GM23338 (cell line): ENCODE measurements around the gene TP73. TPM values are rescaled to one million over a fixed set of nuclear protein-coding genes. Genes with fewer than 3 reads are reported as not detected.

Experiments
- ATAC-seq: fragments of 200-7000 bp; cut with Tn5 transposase; 3 replicates; pipeline ENCODE4 v1.9.1; 2020
- DNase-seq: peaks from one replicate; pipeline ENCODE4 v3.0.0-alpha.2; 2015; ENCODE audit warnings: low spot score
- H2AFZ ChIP-seq: fragments of 200-600 bp; sonication (generic); 2 replicates; pipeline ENCODE4 v1.8.0; 2016; ENCODE audit warnings: antibody characterized with exemption, mild to moderate bottlenecking, moderate library complexity
- H3F3A ChIP-seq: fragments of 200-600 bp; sonication (generic); replicated peaks from 2 replicates; pipeline ENCODE4 v1.8.0; 2017; ENCODE audit warnings: antibody characterized with exemption, mixed run types, low read depth
- H3K27ac ChIP-seq: fragments of 200-600 bp; sonication (generic); 2 replicates; pipeline ENCODE4 v1.6.1; 2016; ENCODE audit warnings: low read depth
- H3K27me3 ChIP-seq: fragments of 200-600 bp; sonication (generic); 2 replicates; pipeline ENCODE4 v1.8.0; 2016; ENCODE audit warnings: mild to moderate bottlenecking, mixed run types, moderate library complexity; ENCODE audit not compliant: insufficient read depth
- H3K36me3 ChIP-seq: fragments of 200-600 bp; sonication (generic); 2 replicates; pipeline ENCODE4 v1.8.0; 2016; ENCODE audit warnings: mild to moderate bottlenecking; ENCODE audit not compliant: insufficient read depth
- H3K4me1 ChIP-seq: fragments of 200-600 bp; sonication (generic); 2 replicates; pipeline ENCODE4 v1.8.0; 2016; ENCODE audit warnings: mild to moderate bottlenecking, moderate library complexity; ENCODE audit not compliant: insufficient read depth
- H3K4me2 ChIP-seq: fragments of 200-600 bp; sonication (generic); 2 replicates; pipeline ENCODE4 v1.7.1; 2017; ENCODE audit warnings: mixed run types
- H3K4me3 ChIP-seq: fragments of 200-600 bp; sonication (generic); 2 replicates; pipeline ENCODE4 v1.6.1; 2016; ENCODE audit warnings: mixed run types
- H3K79me2 ChIP-seq: fragments of 200-600 bp; sonication (generic); replicated peaks from 2 replicates; pipeline ENCODE4 v1.8.0; 2017; ENCODE audit warnings: mild to moderate bottlenecking; ENCODE audit not compliant: insufficient read depth
- H3K9me2 ChIP-seq: fragments of 200-600 bp; sonication (generic); 2 replicates; pipeline ENCODE4 v1.8.0; 2017; ENCODE audit not compliant: insufficient read depth
- H4K20me1 ChIP-seq: fragments of 200-600 bp; sonication (generic); replicated peaks from 2 replicates; pipeline ENCODE4 v1.8.0; 2017; ENCODE audit warnings: mild to moderate bottlenecking; ENCODE audit not compliant: insufficient read depth
- H3K27ac Mint-ChIP-seq: 2 replicates; pipeline ENCODE4 v1.8.0; 2020; ENCODE audit warnings: inconsistent platforms, mild to moderate bottlenecking, moderate library complexity, mixed read lengths
- H3K27me3 Mint-ChIP-seq: 3 replicates; pipeline ENCODE4 v1.8.0; 2022; ENCODE audit warnings: low read depth, mild to moderate bottlenecking, moderate library complexity, mixed read lengths, inconsistent platforms; ENCODE audit not compliant: insufficient read depth, poor library complexity
- H3K36me3 Mint-ChIP-seq: 3 replicates; pipeline ENCODE4 v1.8.0; 2021; ENCODE audit warnings: low read depth, mild to moderate bottlenecking, inconsistent platforms, moderate library complexity, mixed read lengths
- H3K4me1 Mint-ChIP-seq: 3 replicates; pipeline ENCODE4 v1.8.0; 2020; ENCODE audit warnings: mild to moderate bottlenecking, inconsistent platforms, mixed read lengths
- H3K4me3 Mint-ChIP-seq: 3 replicates; pipeline ENCODE4 v1.8.0; 2021; ENCODE audit warnings: moderate library complexity, mild to moderate bottlenecking, inconsistent platforms, mixed read lengths
- H3K9me3 Mint-ChIP-seq: 3 replicates; pipeline ENCODE4 v1.8.0; 2020; ENCODE audit warnings: moderate library complexity, mild to moderate bottlenecking, inconsistent platforms, mixed read lengths
- CREB1 ChIP-seq: fragments of 250-450 bp; sonication (Bioruptor Pico); IDR thresholded peaks from 2 replicates; pipeline ENCODE4 v1.5.0; 2020; ENCODE audit warnings: low read depth, mild to moderate bottlenecking, moderate library complexity
- ETS1 ChIP-seq: IDR thresholded peaks from 2 replicates; pipeline ENCODE4 v1.6.1; 2016; ENCODE audit warnings: antibody characterized with exemption
- EZH2 ChIP-seq: fragments of 200-600 bp; sonication (generic); IDR thresholded peaks from one replicate; pipeline ENCODE4 v1.8.0; 2017; ENCODE audit warnings: antibody characterized with exemption, mild to moderate bottlenecking, low read depth; ENCODE audit not compliant: unreplicated experiment
- JUNB ChIP-seq: IDR thresholded peaks from one replicate; pipeline ENCODE4 v1.6.1; 2016; ENCODE audit warnings: antibody characterized with exemption; ENCODE audit not compliant: unreplicated experiment
- NANOG ChIP-seq: IDR thresholded peaks from 2 replicates; pipeline ENCODE4 v1.6.1; 2016; ENCODE audit warnings: antibody characterized with exemption, borderline replicate concordance
- POLR2AphosphoS5 ChIP-seq: IDR thresholded peaks from 2 replicates; pipeline ENCODE4 v1.6.1; 2016; ENCODE audit warnings: antibody characterized with exemption, low read depth
- ZNF114 ChIP-seq: fragments of 250-450 bp; sonication (Bioruptor Pico); IDR thresholded peaks from 2 replicates; pipeline ENCODE4 v1.5.0; 2020; ENCODE audit warnings: mild to moderate bottlenecking, moderate library complexity
- ZNF462 ChIP-seq: fragments of 250-450 bp; sonication (Bioruptor Pico); IDR thresholded peaks from 2 replicates; pipeline ENCODE4 v1.5.0; 2020; ENCODE audit warnings: mild to moderate bottlenecking, moderate library complexity
- polyA plus RNA-seq: library from polyadenylated mRNA; unstranded; fragments of >200 nt; fragmentation: Nextera tagmentation; extraction: Ambion mirVana; gene quantifications from 2 replicates; pipeline ENCODE4 v1.2.1, GENCODE V29; 2016
- total RNA-seq: library from RNA; depleted of rRNA; stranded (reverse); fragments of >200 nt; shearing (Covaris generic); gene quantifications from 2 replicates; pipeline ENCODE4 v1.2.3, GENCODE V29; 2014
- TF ChIP-seq, protein P1 (sequence below), 2 experiments: fragments of 200-600 bp in 1 of 2; sonication (generic) in 1 of 2; conservative IDR thresholded peaks; 2 replicates each; pipeline versions ENCODE4 v1.5.1 to v1.6.1; 2016 to 2017; ENCODE audit warnings: antibody characterized with exemption in 2 of 2, low read depth in 2 of 2, mild to moderate bottlenecking in 2 of 2, moderate library complexity in 1 of 2

Gene TP73
- total and polyA plus RNA-seq, 2 experiments from 2014 or later = 1.4 to 3.4 TPM

DNA sequence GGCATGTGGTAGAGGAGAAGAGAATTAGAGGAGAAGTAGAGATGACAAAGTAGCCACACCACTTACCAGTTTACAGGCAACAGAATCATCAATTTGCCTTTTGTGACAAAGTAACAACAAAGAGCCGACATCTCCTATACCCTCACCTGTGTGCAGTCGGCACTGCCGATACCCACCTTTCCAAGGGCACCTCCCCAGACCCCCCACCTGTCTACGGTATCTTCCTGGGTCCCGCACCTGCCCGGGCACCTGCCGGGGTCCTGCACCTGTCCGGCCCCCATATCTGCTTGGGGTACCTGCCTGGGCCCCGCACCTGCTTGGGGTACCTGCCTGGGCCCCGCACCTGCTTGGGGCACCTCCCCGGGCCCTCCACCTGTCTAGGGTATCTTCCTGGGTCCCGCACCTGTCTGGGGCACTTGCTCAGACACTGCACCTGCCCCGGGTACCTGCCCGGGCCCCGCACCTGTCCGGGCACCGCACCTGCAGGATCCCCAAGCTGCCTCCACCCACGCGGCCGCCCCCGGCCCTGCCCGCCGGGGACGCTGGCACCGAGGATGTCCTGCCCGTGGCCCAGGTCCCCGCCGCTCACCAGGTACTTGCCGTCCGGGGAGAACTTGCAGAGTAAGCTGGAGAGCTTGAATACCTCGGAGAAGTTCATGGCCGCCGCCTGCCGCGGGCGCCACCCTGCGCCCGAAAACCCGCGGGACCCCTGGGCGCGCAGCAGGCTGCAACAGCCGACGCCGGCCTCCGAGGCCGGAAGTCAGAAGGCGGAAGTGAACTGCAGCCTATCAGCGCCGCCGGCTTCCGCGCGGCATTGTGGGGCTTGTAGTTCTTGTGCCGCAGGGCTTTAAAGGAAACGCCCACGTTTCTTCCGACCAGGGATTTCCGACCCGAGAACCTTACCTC lies 2.7 kb upstream of the TP73 start, which contains the start of gene WRAP73:
WRAP73 (minus strand) TSS at position 762 of the 906 bp plus-strand sequence; CDS start at position 658, 104 bp downstream.
- H3K4me3 ChIP-seq = peak within 1 kb of the TSS; percentile 76
- no peaks in the 10 kb centered on the region for H3K9me2 ChIP-seq
- ATAC-seq (peak; percentile 51), DNase-seq (peak; percentile 96)
- H3F3A ChIP-seq = peaks cover 7% of the 10 kb centered on the region; the same call in 1 of the 2 replicates
- peak within 1 kb of the TSS; percentile 96 for H3K4me2 ChIP-seq
- peaks cover 11% of the 10 kb centered on the region for H3K36me3 Mint-ChIP-seq
- 0 out of 2 replicates have a peak, but pooled peaks cover 11% of the 10 kb centered on the region for H3K36me3 ChIP-seq
- H3K79me2 ChIP-seq = peaks cover 17% of the 10 kb centered on the region
- peak within 1 kb of the TSS; percentile 99 for H2AFZ ChIP-seq
- no peak within 1 kb of the TSS for H3K27ac ChIP-seq
- TF ChIP-seq NANOG = no peak
- TF ChIP-seq ZNF114 (CRISPR knock-in tag) = no peak
- peak; percentile 52; the same call in 1 of the 2 replicates for TF ChIP-seq CREB1 (CRISPR knock-in tag)
- TF ChIP-seq POLR2AphosphoS5 = peak; percentile 70
- TF ChIP-seq ETS1 = peak; percentile 72; the same call in 1 of the 2 replicates
- no peak for TF ChIP-seq JUNB
- TF ChIP-seq, protein P1, sequence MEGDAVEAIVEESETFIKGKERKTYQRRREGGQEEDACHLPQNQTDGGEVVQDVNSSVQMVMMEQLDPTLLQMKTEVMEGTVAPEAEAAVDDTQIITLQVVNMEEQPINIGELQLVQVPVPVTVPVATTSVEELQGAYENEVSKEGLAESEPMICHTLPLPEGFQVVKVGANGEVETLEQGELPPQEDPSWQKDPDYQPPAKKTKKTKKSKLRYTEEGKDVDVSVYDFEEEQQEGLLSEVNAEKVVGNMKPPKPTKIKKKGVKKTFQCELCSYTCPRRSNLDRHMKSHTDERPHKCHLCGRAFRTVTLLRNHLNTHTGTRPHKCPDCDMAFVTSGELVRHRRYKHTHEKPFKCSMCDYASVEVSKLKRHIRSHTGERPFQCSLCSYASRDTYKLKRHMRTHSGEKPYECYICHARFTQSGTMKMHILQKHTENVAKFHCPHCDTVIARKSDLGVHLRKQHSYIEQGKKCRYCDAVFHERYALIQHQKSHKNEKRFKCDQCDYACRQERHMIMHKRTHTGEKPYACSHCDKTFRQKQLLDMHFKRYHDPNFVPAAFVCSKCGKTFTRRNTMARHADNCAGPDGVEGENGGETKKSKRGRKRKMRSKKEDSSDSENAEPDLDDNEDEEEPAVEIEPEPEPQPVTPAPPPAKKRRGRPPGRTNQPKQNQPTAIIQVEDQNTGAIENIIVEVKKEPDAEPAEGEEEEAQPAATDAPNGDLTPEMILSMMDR (conservative IDR thresholded peaks at IDR 0.05; ENCODE audit: low read depth in 2 of 2) = 0 out of 4 replicates have a peak, but pooled peaks of 1 of the 2 experiments have one; percentile 11
- H3K27ac Mint-ChIP-seq = no peak within 1 kb of the TSS
- H3K4me3 Mint-ChIP-seq = peak within 1 kb of the TSS; percentile 83
- peaks cover 22% of the 10 kb centered on the region for H4K20me1 ChIP-seq
- H3K4me1 Mint-ChIP-seq = peaks cover 11% of the 10 kb centered on the region; the same call in 2 of the 3 replicates
- peaks cover 46% of the 10 kb centered on the region for H3K27me3 ChIP-seq
- peaks cover 43% of the 10 kb centered on the region for H3K27me3 Mint-ChIP-seq
- H3K4me1 ChIP-seq = peaks cover 16% of the 10 kb centered on the region; the same call in 1 of the 2 replicates
- no peaks in the 10 kb centered on the region for H3K9me3 Mint-ChIP-seq

DNA sequence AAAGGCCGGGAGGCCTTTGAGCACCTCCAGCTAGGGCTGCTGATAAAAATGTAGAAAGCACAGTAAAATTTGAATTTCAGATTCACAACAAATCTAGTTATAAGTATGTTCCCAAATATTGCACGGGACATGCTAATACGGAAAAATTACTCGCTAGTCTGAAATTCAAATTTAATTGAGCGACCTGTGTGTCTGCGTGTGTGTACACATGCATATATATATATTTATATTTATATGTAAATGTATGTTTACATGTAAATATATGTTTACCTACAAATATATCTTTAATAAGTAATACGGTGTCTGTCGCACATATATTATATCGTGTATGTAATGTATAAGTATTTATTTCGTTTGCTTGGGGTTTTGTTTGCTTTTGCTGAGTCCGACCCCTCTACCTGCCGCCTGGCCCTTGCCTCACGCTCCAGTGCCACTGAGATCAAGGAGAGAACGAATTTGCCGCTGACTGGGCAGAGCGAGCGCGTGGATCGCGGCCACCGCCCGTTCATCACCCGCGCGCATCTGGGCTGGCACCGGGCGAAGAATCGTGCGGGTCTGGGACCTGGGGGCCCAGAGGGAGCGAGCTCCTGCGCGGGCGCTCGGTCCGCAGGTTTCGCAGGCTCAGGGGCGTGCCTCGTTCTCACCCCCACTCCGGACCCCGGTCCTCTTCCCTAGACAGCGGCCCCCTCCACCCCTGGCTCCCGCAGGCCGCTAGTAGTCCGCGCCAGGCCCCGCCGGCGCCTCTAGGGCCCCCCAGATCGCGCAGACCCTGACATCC lies 1.9 kb upstream of the TP73 start:
- peaks cover 16% of the 10 kb centered on the region; the same call in 1 of the 2 replicates for H3K4me1 ChIP-seq
- H3K79me2 ChIP-seq = peaks cover 17% of the 10 kb centered on the region
- H3K9me3 Mint-ChIP-seq = no peaks in the 10 kb centered on the region
- H3F3A ChIP-seq = peaks cover 7% of the 10 kb centered on the region; the same call in 1 of the 2 replicates
- H3K9me2 ChIP-seq = no peaks in the 10 kb centered on the region
- H3K4me2 ChIP-seq = peak overlapping the region; percentile 96
- H3K4me3 Mint-ChIP-seq = peak overlapping the region; percentile 83
- no peak overlapping the region for H3K27ac ChIP-seq
- H3K27me3 Mint-ChIP-seq = peaks cover 52% of the 10 kb centered on the region
- H3K4me1 Mint-ChIP-seq = peaks cover 11% of the 10 kb centered on the region; the same call in 2 of the 3 replicates
- H3K36me3 ChIP-seq = 0 out of 2 replicates have a peak, but pooled peaks cover 11% of the 10 kb centered on the region
- ATAC-seq = no peak
- peak overlapping the region; percentile 99 for H2AFZ ChIP-seq
- DNase-seq = no peak
- peaks cover 55% of the 10 kb centered on the region for H3K27me3 ChIP-seq
- peak overlapping the region; percentile 76 for H3K4me3 ChIP-seq
- H4K20me1 ChIP-seq = peaks cover 22% of the 10 kb centered on the region
- peaks cover 11% of the 10 kb centered on the region for H3K36me3 Mint-ChIP-seq
- no peak overlapping the region for H3K27ac Mint-ChIP-seq
- TF ChIP-seq ZNF462 = no peak
- peak; percentile 82 for TF ChIP-seq EZH2
- no peak for TF ChIP-seq POLR2AphosphoS5
